Measurements from ENCODE around the gene LDB2.

DNA sequence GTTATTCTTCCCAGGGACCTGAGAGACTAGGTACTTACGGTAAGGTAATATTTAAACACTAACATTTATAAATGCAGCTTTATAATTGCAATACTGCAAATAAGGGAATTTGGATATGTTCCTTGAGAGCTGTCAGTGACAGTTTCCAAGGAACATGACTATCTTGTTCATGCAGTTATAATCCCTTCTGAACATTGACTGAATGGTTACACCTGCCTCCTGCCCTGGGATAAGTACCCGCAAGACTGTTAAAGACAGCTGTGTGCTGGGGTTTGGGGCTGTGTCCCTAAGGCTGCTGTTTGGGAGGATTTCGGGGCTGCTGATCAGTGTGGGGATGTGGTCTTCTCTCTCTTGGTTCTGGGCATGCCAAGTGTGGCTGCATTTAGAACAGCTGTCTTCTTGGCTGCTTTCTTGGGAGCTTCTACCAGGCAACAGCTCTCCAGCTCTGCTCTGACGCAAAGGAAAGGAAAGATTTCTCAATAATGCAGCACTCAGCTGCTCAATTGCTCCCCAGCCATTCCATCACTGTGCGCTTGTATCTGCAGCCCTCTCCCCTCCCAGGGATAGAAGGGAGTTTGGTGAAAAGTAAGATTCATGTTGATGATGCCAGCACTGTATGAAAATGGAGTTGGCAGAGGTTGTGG lies 373.4 kb downstream of the LDB2 start:
- TF ChIP-seq POLR2AphosphoS5 (IDR thresholded peaks at IDR 0.05; ENCODE audit: borderline replicate concordance, low read depth, low read length) (no peak), EZH2 (IDR thresholded peaks at IDR 0.05) (no peak), FOXP2 (optimal IDR thresholded peaks at IDR 0.05; ENCODE audit: control extremely low read depth, extremely low read length, insufficient read depth) (no peak)
